ENCODE measurements around the gene CCDC92B. TPM values are rescaled to one million over a fixed set of nuclear protein-coding genes. Genes with fewer than 3 reads are reported as not detected.

CCDC92B gene
- total RNA-seq, 1 donor from 2014 or later: 1.3 TPM

DNA sequence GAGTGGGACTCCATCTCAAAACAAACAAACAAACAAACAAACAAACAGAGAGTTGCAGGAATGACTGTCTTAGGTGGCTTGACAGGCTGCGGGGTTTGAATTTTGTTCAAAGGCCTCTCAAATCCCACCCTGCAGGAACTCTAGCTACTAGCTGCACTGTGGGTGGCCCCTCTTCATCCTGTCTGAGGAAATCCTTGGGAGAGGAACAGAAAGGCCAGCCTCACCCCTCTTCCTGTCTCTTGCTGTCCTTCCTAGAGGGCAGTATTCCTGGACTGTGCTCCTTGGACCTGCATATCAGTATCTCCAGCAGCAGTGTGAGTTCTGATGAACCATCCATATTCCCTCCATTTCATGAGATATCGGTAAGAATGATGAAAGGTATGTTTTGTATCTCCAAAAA lies 2.0 kb upstream of the CCDC92B start:
- peaks cover 74% of the 10 kb centered on the region for H3K27me3 Mint-ChIP-seq
- H3K9me3 Mint-ChIP-seq: no peaks in the 10 kb centered on the region
- no peaks in the 10 kb centered on the region for H3K36me3 Mint-ChIP-seq
- H3K4me3 Mint-ChIP-seq: no peak overlapping the region
- no peaks in the 10 kb centered on the region for H3K4me1 Mint-ChIP-seq (ENCODE audit: unreplicated experiment)
- no peak overlapping the region for H3K27ac Mint-ChIP-seq
- no peak for DNase-seq (ENCODE audit: extremely low spot score, unreplicated experiment)
- TF ChIP-seq, protein P1, sequence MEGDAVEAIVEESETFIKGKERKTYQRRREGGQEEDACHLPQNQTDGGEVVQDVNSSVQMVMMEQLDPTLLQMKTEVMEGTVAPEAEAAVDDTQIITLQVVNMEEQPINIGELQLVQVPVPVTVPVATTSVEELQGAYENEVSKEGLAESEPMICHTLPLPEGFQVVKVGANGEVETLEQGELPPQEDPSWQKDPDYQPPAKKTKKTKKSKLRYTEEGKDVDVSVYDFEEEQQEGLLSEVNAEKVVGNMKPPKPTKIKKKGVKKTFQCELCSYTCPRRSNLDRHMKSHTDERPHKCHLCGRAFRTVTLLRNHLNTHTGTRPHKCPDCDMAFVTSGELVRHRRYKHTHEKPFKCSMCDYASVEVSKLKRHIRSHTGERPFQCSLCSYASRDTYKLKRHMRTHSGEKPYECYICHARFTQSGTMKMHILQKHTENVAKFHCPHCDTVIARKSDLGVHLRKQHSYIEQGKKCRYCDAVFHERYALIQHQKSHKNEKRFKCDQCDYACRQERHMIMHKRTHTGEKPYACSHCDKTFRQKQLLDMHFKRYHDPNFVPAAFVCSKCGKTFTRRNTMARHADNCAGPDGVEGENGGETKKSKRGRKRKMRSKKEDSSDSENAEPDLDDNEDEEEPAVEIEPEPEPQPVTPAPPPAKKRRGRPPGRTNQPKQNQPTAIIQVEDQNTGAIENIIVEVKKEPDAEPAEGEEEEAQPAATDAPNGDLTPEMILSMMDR (conservative IDR thresholded peaks at IDR 0.05): no peak

DNA sequence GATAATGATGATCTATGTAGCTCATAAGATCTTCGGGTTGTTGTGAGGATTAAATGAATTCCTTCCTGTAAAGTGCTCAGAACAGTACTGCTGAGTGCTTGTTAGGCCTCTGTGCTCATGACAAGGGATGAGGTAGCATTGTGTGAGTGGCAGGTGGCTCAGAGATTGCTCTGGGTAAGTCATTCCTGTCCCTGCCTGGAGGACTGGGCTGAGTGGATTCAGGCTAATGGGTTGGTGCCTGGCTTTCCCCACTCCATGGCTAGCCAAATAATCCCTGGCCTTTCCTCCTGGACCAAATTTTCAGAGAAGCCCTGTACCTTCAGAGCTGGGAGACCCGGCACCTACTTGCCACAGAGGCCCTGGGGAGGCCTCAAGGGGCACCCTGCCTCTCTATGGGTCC lies 1.3 kb upstream of the CCDC92B start:
- Mint-ChIP-seq H3K27me3 (peaks cover 74% of the 10 kb centered on the region), H3K4me3 (peak overlapping the region; percentile 64), H3K9me3 (no peaks in the 10 kb centered on the region), H3K4me1 (ENCODE audit: unreplicated experiment) (no peaks in the 10 kb centered on the region), H3K36me3 (no peaks in the 10 kb centered on the region), H3K27ac (no peak overlapping the region)
- TF ChIP-seq, protein P1 (conservative IDR thresholded peaks at IDR 0.05): no peak
- no peak for DNase-seq (ENCODE audit: extremely low spot score, unreplicated experiment)

DNA sequence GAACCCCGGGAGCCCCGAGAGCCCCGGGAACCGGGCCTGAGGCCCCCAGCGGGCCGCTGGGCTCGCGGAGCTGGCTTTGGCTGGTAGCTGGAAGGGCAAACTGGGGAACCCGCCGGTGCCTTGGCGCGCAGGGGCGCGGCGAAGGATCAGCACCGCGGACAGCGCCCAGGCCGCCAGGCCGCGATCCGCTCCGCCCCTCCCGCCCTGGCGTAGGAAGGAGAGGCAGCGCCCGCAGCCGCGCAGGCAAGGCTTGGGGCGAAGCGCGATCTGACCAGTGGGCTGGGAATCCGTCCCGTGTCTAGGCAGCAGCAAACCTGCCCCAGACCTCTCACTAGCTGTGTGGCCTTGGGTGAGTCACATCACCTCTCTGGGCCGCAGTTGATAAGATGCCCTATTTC lies 331 bp upstream of the CCDC92B start:
- peaks cover 77% of the 10 kb centered on the region for H3K27me3 Mint-ChIP-seq
- H3K27ac Mint-ChIP-seq: no peak overlapping the region
- H3K9me3 Mint-ChIP-seq: no peaks in the 10 kb centered on the region
- H3K4me3 Mint-ChIP-seq: no peak overlapping the region
- TF ChIP-seq, protein P1 (conservative IDR thresholded peaks at IDR 0.05): no peak
- H3K36me3 Mint-ChIP-seq: no peaks in the 10 kb centered on the region
- no peaks in the 10 kb centered on the region for H3K4me1 Mint-ChIP-seq (ENCODE audit: unreplicated experiment)
- peak; percentile 89 for DNase-seq (ENCODE audit: extremely low spot score, unreplicated experiment)

DNA sequence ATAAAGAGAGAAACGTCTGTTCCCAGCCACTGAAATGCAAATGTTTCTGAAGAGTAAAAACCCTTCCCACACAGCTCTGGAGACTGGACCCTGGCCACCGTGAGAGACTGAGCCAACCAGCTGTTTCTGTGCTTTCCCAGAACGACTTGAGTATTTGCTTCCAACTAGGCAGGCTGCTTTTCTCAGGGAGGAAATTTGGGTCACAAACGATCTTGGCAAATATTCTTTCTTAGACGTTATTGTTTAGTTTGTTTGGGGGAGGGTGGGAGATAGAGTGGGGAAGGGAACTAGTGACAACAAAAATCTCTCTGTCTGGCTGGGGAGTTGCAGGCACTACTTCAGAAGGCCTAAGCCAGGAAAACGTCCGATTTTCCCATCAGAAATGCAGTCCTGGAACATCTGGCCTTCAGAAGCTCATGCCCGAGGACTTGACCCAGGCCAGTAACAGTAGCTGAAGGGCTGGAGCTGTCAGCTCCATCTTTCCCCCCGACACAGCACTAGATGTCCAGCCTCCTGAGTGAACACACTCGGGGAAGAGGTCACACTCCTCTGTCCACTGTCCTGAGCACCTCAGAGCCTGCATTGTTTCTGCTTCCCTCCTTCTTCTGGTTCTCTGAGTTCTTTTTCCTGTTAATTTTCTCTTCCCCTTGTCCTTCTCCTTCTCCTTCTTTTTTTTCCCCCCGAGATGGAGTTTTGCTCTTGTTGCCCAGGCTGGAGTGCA lies 4.0 kb downstream of the CCDC92B start:
- Mint-ChIP-seq H3K36me3 (no peaks in the 10 kb centered on the region), H3K4me3 (no peak overlapping the region), H3K9me3 (no peaks in the 10 kb centered on the region), H3K4me1 (ENCODE audit: unreplicated experiment) (no peaks in the 10 kb centered on the region), H3K27ac (no peak overlapping the region), H3K27me3 (peaks cover 62% of the 10 kb centered on the region)
- no peak for DNase-seq (ENCODE audit: extremely low spot score, unreplicated experiment)
- TF ChIP-seq, protein P1 (conservative IDR thresholded peaks at IDR 0.05): no peak

DNA sequence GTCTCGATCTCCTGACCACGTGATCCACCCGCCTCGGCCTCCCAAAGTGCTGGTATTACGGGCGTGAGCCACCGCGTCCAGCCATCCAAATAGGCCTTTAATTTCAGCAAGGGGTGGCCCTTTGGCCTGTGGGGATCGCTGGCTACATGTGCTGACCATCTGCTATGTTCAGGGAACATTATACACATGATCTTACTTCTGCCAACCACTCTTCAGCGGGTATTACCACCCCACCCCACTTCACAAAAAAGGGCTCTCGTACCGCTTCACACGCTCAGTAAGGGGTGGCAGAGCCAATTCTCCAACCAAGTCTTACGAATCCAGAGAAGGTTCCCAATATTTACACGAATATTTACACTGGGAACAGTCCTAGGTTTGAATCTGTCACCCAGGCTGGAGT lies 11.8 kb downstream of the CCDC92B start:
- Mint-ChIP-seq H3K36me3 (no peaks in the 10 kb centered on the region), H3K4me3 (no peak overlapping the region), H3K27ac (no peak overlapping the region), H3K27me3 (peaks cover 11% of the 10 kb centered on the region), H3K9me3 (no peaks in the 10 kb centered on the region), H3K4me1 (ENCODE audit: unreplicated experiment) (no peaks in the 10 kb centered on the region)
- DNase-seq (ENCODE audit: extremely low spot score, unreplicated experiment): no peak
- TF ChIP-seq, protein P1 (conservative IDR thresholded peaks at IDR 0.05): no peak

All from type B pancreatic cell (in vitro differentiated cells).